Measurements from ENCODE around the gene MEI4.
"Not testable (repeated sequence)": the region's sequence is repeated elsewhere in the genome, so short reads cannot be mapped to it uniquely, and the experiment has no call there.

MEI4 gene

GRCh38 chr6:77652739-77653138, at the start of gene MEI4:
Gene MEI4 (plus strand): TSS chr6:77653039. CDS start chr6:77690672, 37,633 bp downstream.
- no peak for DNase-seq

GRCh38 chr6:77604476-77604875, 48.4 kb upstream of the MEI4 start:
- no peak for DNase-seq

GRCh38 chr6:77607004-77607403, 45.8 kb upstream of the MEI4 start:
- no peak for DNase-seq

- DNase-seq = no peak
These were observed 43.7 kb upstream of the MEI4 start for GRCh38 chr6:77609106-77609505.

GRCh38 chr6:77619114-77619513, 33.7 kb upstream of the MEI4 start:
- no peak for DNase-seq

GRCh38 chr6:77620278-77620882, 32.5 kb upstream of the MEI4 start:
- no peak for DNase-seq

GRCh38 chr6:77624515-77624914, 28.3 kb upstream of the MEI4 start:
- no peak for DNase-seq

- DNase-seq = no peak
These were observed 26.4 kb upstream of the MEI4 start for GRCh38 chr6:77626426-77626825.

GRCh38 chr6:77630014-77630413, 22.8 kb upstream of the MEI4 start:
- DNase-seq = no peak

- no peak for DNase-seq
These were observed 19.4 kb upstream of the MEI4 start for GRCh38 chr6:77633471-77633870.

GRCh38 chr6:77633993-77634715, 18.7 kb upstream of the MEI4 start:
- DNase-seq = no peak

- DNase-seq = no peak
These were observed 14.6 kb upstream of the MEI4 start for GRCh38 chr6:77638129-77638830.

GRCh38 chr6:77644102-77644705, 8.6 kb upstream of the MEI4 start:
- DNase-seq = no peak

GRCh38 chr6:77650098-77650663, 2.7 kb upstream of the MEI4 start:
- no peak for DNase-seq

- no peak for DNase-seq
These were observed 977 bp downstream of the MEI4 start for GRCh38 chr6:77653816-77654215.

GRCh38 chr6:77655035-77655434, 2.2 kb downstream of the MEI4 start:
- DNase-seq = not testable (repeated sequence)

- DNase-seq = no peak
These were observed 4.3 kb downstream of the MEI4 start for GRCh38 chr6:77656999-77657764.

GRCh38 chr6:77666340-77666739, 13.5 kb downstream of the MEI4 start:
- DNase-seq = no peak

GRCh38 chr6:77666846-77667245, 14.0 kb downstream of the MEI4 start:
- no peak for DNase-seq

GRCh38 chr6:77669913-77670312, 17.1 kb downstream of the MEI4 start:
- DNase-seq = no peak

- DNase-seq = no peak
These were observed 21.4 kb downstream of the MEI4 start for GRCh38 chr6:77674211-77674610.

GRCh38 chr6:77678048-77678447, 25.2 kb downstream of the MEI4 start:
- no peak for DNase-seq

GRCh38 chr6:77683515-77683914, 30.7 kb downstream of the MEI4 start:
- no peak for DNase-seq

All from DMS 273 treated with DMSO at 0.1 percent for 48 hours (cell line).